Thoracic aorta (tissue), 2 donors: ENCODE results near the gene RBMS1. TPM values are rescaled to one million over a fixed set of nuclear protein-coding genes. Genes with fewer than 3 reads are reported as not detected.

Experiments used
- ATAC-seq: fragments of 150-250 bp; one replicate; pipeline ENCODE4 v1.8.0; 2017; ENCODE audit warnings: low read depth; ENCODE audit not compliant: insufficient number of reproducible peaks, low FRiP score
- DNase-seq: peaks from one replicate; pipeline ENCODE4 v3.0.0-alpha.2; 2020; ENCODE audit warnings: low spot score
- H3K27ac ChIP-seq, 2 donors: fragments of 200-600 bp; sonication (generic); 1 replicate in 1 of 2; 2 replicates in 1 of 2; pipeline ENCODE4 v1.5.1; 2016; ENCODE audit warnings: mild to moderate bottlenecking in 2 of 2, moderate library complexity in 2 of 2
- H3K27me3 ChIP-seq: fragments of 200-600 bp; sonication (generic); replicated peaks from 2 replicates; pipeline ENCODE4 v1.6.0; 2016; ENCODE audit warnings: mild to moderate bottlenecking; ENCODE audit not compliant: insufficient read depth
- H3K36me3 ChIP-seq: fragments of 200-600 bp; sonication (generic); one replicate; pipeline ENCODE4 v1.5.1; 2016
- H3K4me1 ChIP-seq, 2 donors: fragments of 200-600 bp; sonication (generic); 1 replicate in 1 of 2; 2 replicates in 1 of 2; pipeline versions ENCODE4 v1.5.1 to v1.6.0; 2016; ENCODE audit warnings: low read depth in 2 of 2, mild to moderate bottlenecking in 1 of 2; ENCODE audit not compliant: control insufficient read depth in 1 of 2
- H3K4me3 ChIP-seq: fragments of 200-600 bp; sonication (generic); 2 replicates; pipeline ENCODE4 v1.5.1; 2016; ENCODE audit warnings: mild to moderate bottlenecking
- H3K9me3 ChIP-seq: fragments of 200-600 bp; sonication (generic); 2 replicates; pipeline ENCODE4 v1.5.1; 2016
- total RNA-seq, 2 donors: library from RNA; depleted of rRNA; stranded (reverse); fragments of >200 nt; gene quantifications; one replicate each; pipeline versions ENCODE4 v1.1.0 to v1.2.3, GENCODE V29; 2016
- TF ChIP-seq, protein P1 (sequence below): fragments of 200-600 bp; sonication (generic); IDR thresholded peaks from one replicate; pipeline ENCODE4 v1.5.1; 2019; ENCODE audit warnings: antibody characterized with exemption

RBMS1 gene
- total RNA-seq, 2 donors from 2014 or later: 98.7 to 179 TPM

DNA sequence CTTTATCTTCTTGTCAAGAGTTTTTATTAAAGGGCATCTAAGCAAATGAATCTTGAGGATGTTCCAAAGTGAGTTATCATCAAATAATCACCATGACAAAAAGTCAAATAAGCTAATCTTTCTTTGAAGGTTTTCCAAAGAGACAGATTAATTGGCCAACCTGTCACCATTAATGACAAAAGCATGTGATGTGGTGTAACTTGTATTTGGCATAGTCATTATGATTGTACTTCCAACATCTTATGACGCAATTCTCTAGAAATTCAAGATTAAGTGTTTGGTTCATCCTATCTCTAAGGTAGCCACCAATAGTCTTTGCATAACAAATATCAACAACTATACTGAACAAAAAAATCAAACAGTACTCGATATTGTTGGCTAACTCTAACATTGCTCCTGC is 28.6 kb downstream of the RBMS1 start:
- Histone ChIP-seq H3K4me3 (no peak overlapping the region), H3K4me1 (peaks cover 3 to 17% of the 10 kb centered on the region in 2 donors), H3K36me3 (no peaks in the 10 kb centered on the region), H3K9me3 (no peaks in the 10 kb centered on the region), H3K27ac (no peak overlapping the region), H3K27me3 (no peaks in the 10 kb centered on the region)
- TF ChIP-seq, protein P1, sequence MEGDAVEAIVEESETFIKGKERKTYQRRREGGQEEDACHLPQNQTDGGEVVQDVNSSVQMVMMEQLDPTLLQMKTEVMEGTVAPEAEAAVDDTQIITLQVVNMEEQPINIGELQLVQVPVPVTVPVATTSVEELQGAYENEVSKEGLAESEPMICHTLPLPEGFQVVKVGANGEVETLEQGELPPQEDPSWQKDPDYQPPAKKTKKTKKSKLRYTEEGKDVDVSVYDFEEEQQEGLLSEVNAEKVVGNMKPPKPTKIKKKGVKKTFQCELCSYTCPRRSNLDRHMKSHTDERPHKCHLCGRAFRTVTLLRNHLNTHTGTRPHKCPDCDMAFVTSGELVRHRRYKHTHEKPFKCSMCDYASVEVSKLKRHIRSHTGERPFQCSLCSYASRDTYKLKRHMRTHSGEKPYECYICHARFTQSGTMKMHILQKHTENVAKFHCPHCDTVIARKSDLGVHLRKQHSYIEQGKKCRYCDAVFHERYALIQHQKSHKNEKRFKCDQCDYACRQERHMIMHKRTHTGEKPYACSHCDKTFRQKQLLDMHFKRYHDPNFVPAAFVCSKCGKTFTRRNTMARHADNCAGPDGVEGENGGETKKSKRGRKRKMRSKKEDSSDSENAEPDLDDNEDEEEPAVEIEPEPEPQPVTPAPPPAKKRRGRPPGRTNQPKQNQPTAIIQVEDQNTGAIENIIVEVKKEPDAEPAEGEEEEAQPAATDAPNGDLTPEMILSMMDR: no peak
- ATAC-seq (no peak), DNase-seq (no peak)

DNA sequence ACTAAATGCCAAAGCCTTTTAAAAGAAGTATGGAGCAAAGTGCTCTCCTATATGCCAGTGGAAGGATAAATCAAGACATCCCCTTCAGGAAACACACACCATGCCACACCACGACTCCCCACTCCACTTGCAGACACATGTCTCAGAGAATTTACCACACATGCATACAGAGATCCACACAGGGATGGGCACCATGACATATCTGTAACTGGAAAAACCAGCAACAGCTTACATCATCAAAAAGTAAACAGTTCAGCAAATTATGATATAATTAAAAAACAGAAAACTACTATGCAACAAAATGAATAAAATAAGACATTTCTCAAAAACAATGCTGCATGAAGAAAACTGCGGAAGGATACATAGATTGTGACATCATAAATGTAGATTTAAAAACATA is 29.6 kb downstream of the RBMS1 start:
- TF ChIP-seq, protein P1: no peak
- Histone ChIP-seq H3K36me3 (no peaks in the 10 kb centered on the region), H3K27me3 (no peaks in the 10 kb centered on the region), H3K27ac (no peak overlapping the region), H3K4me1 (peaks cover 3 to 8% of the 10 kb centered on the region in 2 donors), H3K4me3 (no peak overlapping the region), H3K9me3 (no peaks in the 10 kb centered on the region)
- DNase-seq (no peak), ATAC-seq (no peak)

DNA sequence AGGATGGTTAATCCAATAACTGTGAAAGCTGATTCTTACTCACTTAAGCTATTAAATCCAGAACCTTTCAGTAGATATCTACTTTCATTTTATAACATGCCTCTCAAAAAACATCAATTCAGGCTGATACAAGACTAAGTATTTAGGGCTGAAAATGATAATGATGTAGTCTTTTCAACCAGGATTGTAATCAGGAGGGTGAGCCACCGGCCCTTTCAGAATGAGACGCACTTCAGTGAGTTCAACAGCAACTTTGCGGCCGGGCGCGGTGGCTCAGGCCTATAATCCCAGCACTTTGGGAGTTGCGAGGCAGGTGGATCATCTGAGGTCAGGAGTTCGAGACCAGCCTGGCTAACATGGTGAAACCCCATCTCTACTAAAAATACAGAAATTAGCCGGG is 30.4 kb downstream of the RBMS1 start:
- Histone ChIP-seq H3K4me1 (peaks cover 3 to 7% of the 10 kb centered on the region in 2 donors), H3K27me3 (no peaks in the 10 kb centered on the region), H3K36me3 (no peaks in the 10 kb centered on the region), H3K27ac (no peak overlapping the region), H3K9me3 (no peaks in the 10 kb centered on the region), H3K4me3 (no peak overlapping the region)
- DNase-seq: no peak
- TF ChIP-seq, protein P1: no peak
- no peak for ATAC-seq

DNA sequence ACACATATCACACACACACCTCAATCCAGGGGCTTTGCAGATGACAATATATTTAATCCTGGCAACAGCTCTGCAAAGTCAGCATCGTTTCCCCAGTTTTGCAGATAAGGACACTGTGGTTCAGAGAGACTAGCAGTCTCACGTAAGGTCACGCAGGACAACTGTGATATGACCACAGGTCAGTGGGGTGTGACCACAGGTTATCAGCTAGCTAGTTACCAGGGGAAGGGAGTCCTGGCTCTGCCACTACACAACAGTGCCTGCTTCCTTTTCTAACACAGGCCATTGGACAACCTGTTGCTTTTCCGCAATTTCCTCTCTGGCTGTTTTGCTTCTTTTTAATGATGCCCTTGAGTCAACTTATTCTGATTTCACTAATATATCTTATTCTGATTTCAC is 33.3 kb downstream of the RBMS1 start:
- no peak for DNase-seq
- H3K36me3 ChIP-seq: no peaks in the 10 kb centered on the region
- no peak overlapping the region for H3K4me3 ChIP-seq
- H3K27me3 ChIP-seq: no peaks in the 10 kb centered on the region
- ATAC-seq: no peak
- no peak overlapping the region for H3K27ac ChIP-seq
- H3K9me3 ChIP-seq: no peaks in the 10 kb centered on the region
- TF ChIP-seq, protein P1: no peak
- peaks cover 6 to 10% of the 10 kb centered on the region in 2 donors for H3K4me1 ChIP-seq

DNA sequence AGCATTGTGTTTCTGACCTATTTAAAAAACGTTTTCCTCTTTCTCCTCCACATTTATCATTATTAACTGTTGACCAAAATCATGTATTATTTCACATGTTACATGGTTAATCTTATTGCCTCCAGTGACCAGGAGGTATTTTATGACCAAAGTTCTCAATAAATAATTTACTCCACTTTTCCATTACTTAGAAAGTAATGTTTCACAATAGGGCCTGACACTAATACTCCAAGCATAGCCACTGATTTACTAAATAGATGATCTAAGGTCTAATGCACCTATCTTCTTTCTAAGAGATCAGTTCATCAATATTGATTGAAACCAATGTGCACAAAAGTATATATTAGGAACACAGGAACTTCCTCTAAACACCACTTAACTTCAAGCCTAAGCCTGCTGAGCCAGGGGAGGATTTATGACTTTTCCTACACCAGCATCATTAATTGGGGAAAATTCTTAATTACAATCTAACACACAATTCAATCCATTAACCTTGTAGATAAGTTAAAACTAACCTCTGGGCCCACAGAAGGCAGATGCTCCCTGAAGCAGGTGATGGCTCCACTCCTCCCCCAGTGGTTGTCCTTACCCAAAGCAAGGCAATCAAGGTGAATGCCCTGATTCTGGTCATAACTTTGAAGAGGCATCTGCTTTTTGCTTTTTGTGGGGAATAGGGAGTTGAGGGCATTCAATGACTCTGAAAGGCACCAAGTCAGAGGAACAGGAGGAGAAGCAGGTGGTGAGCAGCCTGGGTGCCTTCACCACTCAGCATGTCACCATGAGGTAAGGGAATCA is 33.9 kb downstream of the RBMS1 start:
- TF ChIP-seq, protein P1: no peak
- Histone ChIP-seq H3K9me3 (no peaks in the 10 kb centered on the region), H3K27ac (no peak overlapping the region), H3K36me3 (no peaks in the 10 kb centered on the region), H3K27me3 (no peaks in the 10 kb centered on the region), H3K4me3 (no peak overlapping the region), H3K4me1 (peaks cover 4 to 14% of the 10 kb centered on the region in 2 donors)
- ATAC-seq: no peak
- no peak for DNase-seq
